22Rv1 (cell line): ENCODE data around the gene CARD11.

ENCODE experiments used
- CTCF ChIP-seq: fragments of 450-650 bp; IDR thresholded peaks from 2 replicates; pipeline ENCODE4 v1.5.1; 2017; ENCODE audit warnings: mild to moderate bottlenecking
- ZFX ChIP-seq: fragments of 450-650 bp; IDR thresholded peaks from 2 replicates; pipeline ENCODE4 v1.6.1; 2017; ENCODE audit warnings: antibody characterized with exemption, borderline replicate concordance

GRCh38 chr7:2986561-2986960, 57.1 kb downstream of the CARD11 start:
- TF ChIP-seq CTCF (no peak), ZFX (no peak)
